ENCODE data around the gene UCHL5.

DNA sequence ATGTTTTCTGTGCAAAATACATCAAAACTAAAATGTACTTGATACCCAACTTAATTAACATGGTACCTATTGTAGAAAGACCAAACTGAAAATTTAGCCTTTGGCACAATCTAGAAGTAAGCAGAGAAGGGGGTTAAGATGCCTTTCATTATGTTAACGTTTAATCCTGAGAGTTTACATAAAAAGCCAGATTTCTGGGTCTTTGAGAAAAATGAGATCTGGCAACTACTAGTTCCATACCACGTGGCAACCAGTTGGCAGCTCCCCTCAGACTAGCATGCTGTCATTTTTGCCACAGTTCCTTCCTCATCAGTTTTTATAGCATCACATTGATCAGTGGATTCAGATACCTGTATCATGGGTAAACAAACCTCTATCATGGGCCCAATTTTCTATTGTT is 1.8 kb upstream of the UCHL5 start:
- TF ChIP-seq, protein P1, sequence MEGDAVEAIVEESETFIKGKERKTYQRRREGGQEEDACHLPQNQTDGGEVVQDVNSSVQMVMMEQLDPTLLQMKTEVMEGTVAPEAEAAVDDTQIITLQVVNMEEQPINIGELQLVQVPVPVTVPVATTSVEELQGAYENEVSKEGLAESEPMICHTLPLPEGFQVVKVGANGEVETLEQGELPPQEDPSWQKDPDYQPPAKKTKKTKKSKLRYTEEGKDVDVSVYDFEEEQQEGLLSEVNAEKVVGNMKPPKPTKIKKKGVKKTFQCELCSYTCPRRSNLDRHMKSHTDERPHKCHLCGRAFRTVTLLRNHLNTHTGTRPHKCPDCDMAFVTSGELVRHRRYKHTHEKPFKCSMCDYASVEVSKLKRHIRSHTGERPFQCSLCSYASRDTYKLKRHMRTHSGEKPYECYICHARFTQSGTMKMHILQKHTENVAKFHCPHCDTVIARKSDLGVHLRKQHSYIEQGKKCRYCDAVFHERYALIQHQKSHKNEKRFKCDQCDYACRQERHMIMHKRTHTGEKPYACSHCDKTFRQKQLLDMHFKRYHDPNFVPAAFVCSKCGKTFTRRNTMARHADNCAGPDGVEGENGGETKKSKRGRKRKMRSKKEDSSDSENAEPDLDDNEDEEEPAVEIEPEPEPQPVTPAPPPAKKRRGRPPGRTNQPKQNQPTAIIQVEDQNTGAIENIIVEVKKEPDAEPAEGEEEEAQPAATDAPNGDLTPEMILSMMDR (conservative IDR thresholded peaks at IDR 0.05), result no peak
- TF ChIP-seq EZH2 (IDR thresholded peaks at IDR 0.05; ENCODE audit: low read depth), result no peak
